Large intestine (tissue), 3 donors: ENCODE results near the gene IMPDH2. TPM values are rescaled to one million over a fixed set of nuclear protein-coding genes. Genes with fewer than 3 reads are reported as not detected.

Experiments
- DNase-seq, 2 donors: peaks; one replicate each; pipeline versions ENCODE4 v3.0.0 to v3.0.0-alpha.2; 2013
- H3K27ac ChIP-seq: one replicate; pipeline ENCODE4 v1.5.1; 2013; ENCODE audit warnings: low read length
- H3K27me3 ChIP-seq: 2 replicates; pipeline ENCODE4 v1.6.1; 2013; ENCODE audit warnings: low read length; ENCODE audit not compliant: control insufficient read depth, insufficient read depth
- H3K36me3 ChIP-seq: 2 replicates; pipeline ENCODE4 v1.6.1; 2013; ENCODE audit warnings: low read length; ENCODE audit not compliant: control insufficient read depth, insufficient read depth
- H3K4me1 ChIP-seq: one replicate; pipeline ENCODE4 v1.6.1; 2013; ENCODE audit warnings: low read length; ENCODE audit not compliant: control insufficient read depth, insufficient read depth
- H3K4me3 ChIP-seq: one replicate; pipeline ENCODE4 v1.5.1; 2013; ENCODE audit warnings: low read length
- H3K9me3 ChIP-seq: one replicate; pipeline ENCODE4 v1.6.1; 2013; ENCODE audit warnings: mild to moderate bottlenecking, low read depth, low read length, moderate library complexity; ENCODE audit not compliant: control insufficient read depth
- WGBS: methylation state at CpG from one replicate; pipeline ENCODE4 v1.1.5; 2013; ENCODE audit warnings: low lambda C conversion rate; ENCODE audit not compliant: insufficient coverage; 5-methylcytosine and 5-hydroxymethylcytosine counted together
- polyA plus RNA-seq: library from polyadenylated mRNA; unstranded; fragments of 120-200 nt; gene quantifications from one replicate; pipeline ENCODE4 v1.2.1, GENCODE V29; 2013

The IMPDH2 gene
- polyA plus RNA-seq, 1 donor = 261 TPM

DNA sequence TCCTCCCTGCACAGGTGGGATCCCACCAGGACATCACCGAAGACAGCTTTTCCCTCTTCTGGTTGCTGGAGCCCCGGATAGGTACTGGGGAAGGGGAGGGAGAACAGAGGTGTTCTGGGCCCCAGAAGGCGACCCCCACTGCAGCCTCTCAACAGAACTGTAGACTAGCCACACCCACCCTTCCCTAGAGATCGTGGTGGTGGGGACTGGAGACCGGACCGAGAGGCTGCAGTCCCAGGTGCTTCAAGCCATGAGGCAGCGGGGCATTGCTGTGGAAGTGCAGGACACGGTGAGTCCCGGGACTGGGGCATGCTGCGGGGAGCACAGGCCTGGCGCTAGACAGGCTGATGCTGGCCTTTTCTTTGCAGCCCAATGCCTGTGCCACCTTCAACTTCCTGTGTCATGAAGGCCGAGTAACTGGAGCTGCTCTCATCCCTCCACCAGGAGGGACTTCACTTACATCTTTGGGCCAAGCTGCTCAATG lies 6.5 kb downstream of the IMPDH2 start:
- Histone ChIP-seq H3K9me3 (peaks cover 2% of the 10 kb centered on the region), H3K4me3 (peak overlapping the region; percentile 91), H3K4me1 (peaks cover 25% of the 10 kb centered on the region), H3K27me3 (no peaks in the 10 kb centered on the region), H3K36me3 (peaks cover 46% of the 10 kb centered on the region), H3K27ac (peak overlapping the region; percentile 100)
- no CpG with 5 or more reads among the region's 12 CpGs for WGBS
- DNase-seq = no peak

- Histone ChIP-seq H3K27ac (peak within 1 kb of the TSS; percentile 100), H3K27me3 (no peaks in the 10 kb centered on the region), H3K36me3 (peaks cover 39% of the 10 kb centered on the region), H3K4me3 (peak within 1 kb of the TSS; percentile 91), H3K9me3 (peaks cover 3% of the 10 kb centered on the region), H3K4me1 (peaks cover 31% of the 10 kb centered on the region)
- WGBS = no CpG with 5 or more reads among the region's 83 CpGs
- peak; percentile 94 to 95 for DNase-seq
These were observed 7.1 kb downstream of the IMPDH2 start, which contains the start of gene NDUFAF3 for GRCh38 chr3:49021813-49022687. NDUFAF3 (plus strand) TSS chr3:49022121; CDS start chr3:49022145, 24 bp downstream.

- Histone ChIP-seq H3K4me3 (peak overlapping the region; percentile 91), H3K9me3 (peaks cover 3% of the 10 kb centered on the region), H3K4me1 (peaks cover 33% of the 10 kb centered on the region), H3K27ac (peak overlapping the region; percentile 100), H3K27me3 (no peaks in the 10 kb centered on the region), H3K36me3 (peaks cover 35% of the 10 kb centered on the region)
- WGBS = no CpG with 5 or more reads among the region's 60 CpGs
- DNase-seq = peak; percentile 99
These were observed 7.9 kb downstream of the IMPDH2 start for GRCh38 chr3:49021213-49021812.

GRCh38 chr3:49020330-49021212 lies 8.6 kb downstream of the IMPDH2 start:
- Histone ChIP-seq H3K36me3 (peaks cover 35% of the 10 kb centered on the region), H3K9me3 (peaks cover 3% of the 10 kb centered on the region), H3K4me3 (peak overlapping the region; percentile 91), H3K27ac (peak overlapping the region; percentile 100), H3K27me3 (no peaks in the 10 kb centered on the region), H3K4me1 (peaks cover 33% of the 10 kb centered on the region)
- WGBS = no CpG with 5 or more reads among the region's 51 CpGs
- peak; percentile 44 to 80 for DNase-seq

DNA sequence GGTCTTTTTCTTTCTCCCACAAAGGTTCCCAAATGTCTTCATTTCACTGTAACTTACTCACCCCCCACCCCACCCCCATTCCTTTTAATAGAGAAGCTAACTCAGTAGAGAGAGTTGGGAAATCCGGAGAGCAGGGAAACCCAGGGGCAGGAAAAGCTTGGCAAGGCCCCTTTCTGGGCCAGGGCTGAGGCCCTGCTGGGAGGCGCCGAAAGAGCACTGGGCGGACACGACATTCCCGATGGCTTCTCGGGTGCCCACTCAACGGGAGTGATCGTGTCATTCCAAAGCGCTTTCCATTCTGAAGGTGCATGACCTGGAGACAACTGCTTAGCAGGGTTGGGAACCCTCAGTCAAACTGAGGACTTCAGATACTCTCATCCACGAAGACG lies 9.3 kb downstream of the IMPDH2 start:
- Histone ChIP-seq H3K27ac (peak overlapping the region; percentile 100), H3K4me1 (peaks cover 33% of the 10 kb centered on the region), H3K36me3 (peaks cover 35% of the 10 kb centered on the region), H3K4me3 (peak overlapping the region; percentile 91), H3K9me3 (peaks cover 3% of the 10 kb centered on the region), H3K27me3 (no peaks in the 10 kb centered on the region)
- no peak for DNase-seq
- WGBS = no CpG with 5 or more reads among the region's 12 CpGs

DNA sequence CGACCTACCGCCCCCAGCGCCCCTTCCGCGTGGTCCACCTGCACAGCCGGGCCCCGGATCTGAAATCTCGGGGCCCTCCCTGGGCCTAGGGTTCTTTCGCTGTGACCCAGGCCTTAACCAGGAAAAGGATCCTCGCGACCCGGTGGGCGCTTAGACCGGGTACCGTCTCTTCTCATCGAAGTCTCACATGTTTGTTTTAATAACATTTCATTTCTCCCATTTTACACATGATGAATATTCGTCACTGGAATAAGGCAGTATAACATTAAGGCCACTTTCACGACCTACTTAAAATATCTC lies 10.5 kb downstream of the IMPDH2 start:
- DNase-seq = no peak
- no peaks in the 10 kb centered on the region for H3K27me3 ChIP-seq
- H3K4me3 ChIP-seq = peak overlapping the region; percentile 78
- whole genome bisulfite sequencing = no CpG with 5 or more reads among the region's 18 CpGs
- peak overlapping the region; percentile 80 for H3K27ac ChIP-seq
- peaks cover 29% of the 10 kb centered on the region for H3K4me1 ChIP-seq
- peaks cover 35% of the 10 kb centered on the region for H3K36me3 ChIP-seq
- peaks cover 3% of the 10 kb centered on the region for H3K9me3 ChIP-seq

- H3K27ac ChIP-seq = peak within 1 kb of the TSS; percentile 80
- no peaks in the 10 kb centered on the region for H3K27me3 ChIP-seq
- DNase-seq = peak; percentile 56 to 83
- H3K4me3 ChIP-seq = peak within 1 kb of the TSS; percentile 78
- peaks cover 3% of the 10 kb centered on the region for H3K9me3 ChIP-seq
- no CpG with 5 or more reads among the region's 85 CpGs for WGBS
- peaks cover 25% of the 10 kb centered on the region for H3K4me1 ChIP-seq
- peaks cover 35% of the 10 kb centered on the region for H3K36me3 ChIP-seq
These were observed 11.1 kb downstream of the IMPDH2 start, which contains the start of gene DALRD3 for GRCh38 chr3:49017971-49018706. DALRD3 (minus strand) TSS chr3:49018580; CDS start chr3:49018564, 16 bp downstream.

DNA sequence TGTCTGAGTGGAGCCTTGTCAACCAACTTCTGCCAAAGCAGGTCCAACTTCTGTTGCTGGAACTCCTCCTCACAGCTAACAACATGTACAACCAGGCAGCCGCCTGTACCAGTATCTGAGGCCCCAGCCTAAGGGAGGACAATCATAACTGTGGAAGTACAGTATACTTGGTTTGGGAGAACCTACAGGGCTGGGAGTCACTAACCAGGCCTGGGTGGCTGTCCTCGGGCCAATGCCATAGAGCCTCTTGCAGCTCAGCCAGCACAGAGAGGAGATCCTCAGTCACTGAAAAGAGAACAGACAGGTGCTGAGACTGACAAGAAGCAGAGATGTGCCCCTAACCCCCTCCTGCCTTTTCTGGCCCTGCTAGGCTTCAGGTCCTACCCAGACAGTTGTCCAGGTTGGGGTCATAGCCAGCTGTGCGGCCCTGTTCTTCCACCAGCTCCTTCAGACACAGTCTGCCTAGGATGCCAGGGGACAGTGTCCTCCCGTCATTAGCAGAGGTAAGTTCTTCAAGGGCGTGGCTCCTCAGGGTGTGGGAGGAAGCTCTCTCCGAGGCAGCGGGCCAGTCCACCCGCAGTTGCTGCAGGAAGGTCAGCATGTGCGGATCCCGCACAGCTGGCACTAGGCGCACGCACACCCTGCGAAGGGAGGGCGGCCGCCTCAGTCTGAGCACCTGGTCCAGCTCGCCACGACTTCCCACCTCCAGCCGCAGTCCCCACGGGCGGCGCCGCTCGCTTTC lies 11.8 kb downstream of the IMPDH2 start:
- peaks cover 19% of the 10 kb centered on the region for H3K4me1 ChIP-seq
- WGBS = no CpG with 5 or more reads among the region's 23 CpGs
- DNase-seq = peak in 1 of 2 donors; percentile 29

More for the DNA sequence above, 11.8 kb downstream of the IMPDH2 start:
- Histone ChIP-seq H3K27me3 (no peaks in the 10 kb centered on the region), H3K27ac (peak overlapping the region; percentile 80), H3K4me3 (peak overlapping the region; percentile 78), H3K9me3 (peaks cover 3% of the 10 kb centered on the region), H3K36me3 (peaks cover 42% of the 10 kb centered on the region)
